K562 (cell line): Measurements from ENCODE around the gene SELPLG. TPM values are rescaled to one million over a fixed set of nuclear protein-coding genes. Genes with fewer than 3 reads are reported as not detected.

Source experiments
- CEBPB ChIP-seq: fragments of 450-650 bp; IDR thresholded peaks from 2 replicates; pipeline ENCODE4 v1.6.1; 2016; ENCODE audit warnings: missing genetic modification characterization, missing compliant biosample characterization
- DMBX1 ChIP-seq: fragments of 250-450 bp; sonication (Bioruptor Pico); IDR thresholded peaks from 2 replicates; pipeline ENCODE4 v1.8.0; 2022; ENCODE audit warnings: inconsistent platforms, mild to moderate bottlenecking, moderate library complexity, borderline replicate concordance
- GATA2 ChIP-seq: sonication (generic); formaldehyde crosslinking; IDR thresholded peaks from 2 replicates; pipeline ENCODE4 v1.4.0; 2020; ENCODE audit warnings: mild to moderate bottlenecking, missing genetic modification reagents
- HMGXB4 ChIP-seq: sonication (generic); formaldehyde crosslinking; IDR thresholded peaks from 2 replicates; pipeline ENCODE4 v1.8.1; 2023; ENCODE audit warnings: mild to moderate bottlenecking, missing genetic modification reagents
- HNRNPK ChIP-seq: fragments of 200-400 bp; formaldehyde crosslinking; IDR thresholded peaks from one replicate; pipeline ENCODE4 v1.6.1; 2018; ENCODE audit warnings: mild to moderate bottlenecking, low read depth, low read length; ENCODE audit not compliant: poor library complexity, severe bottlenecking
- HNRNPL ChIP-seq: fragments of 200-400 bp; formaldehyde crosslinking; IDR thresholded peaks from 2 replicates; pipeline ENCODE4 v1.6.1; 2017; ENCODE audit warnings: low read depth, mild to moderate bottlenecking, low read length
- MECOM ChIP-seq: fragments of 250-450 bp; sonication (Bioruptor Pico); IDR thresholded peaks from 2 replicates; pipeline ENCODE4 v1.8.0; 2022; ENCODE audit warnings: inconsistent platforms
- MGA ChIP-seq: fragments of 450-650 bp; IDR thresholded peaks from 2 replicates; pipeline ENCODE4 v1.6.1; 2016; ENCODE audit warnings: mild to moderate bottlenecking, moderate library complexity
- NEUROD1 ChIP-seq: fragments of 150-350 bp; IDR thresholded peaks from 2 replicates; pipeline ENCODE4 v1.6.1; 2014; ENCODE audit warnings: borderline replicate concordance, low read length, low read depth; ENCODE audit not compliant: partially characterized antibody
- PRPF4 ChIP-seq: fragments of 200-400 bp; formaldehyde crosslinking; IDR thresholded peaks from one replicate; pipeline ENCODE4 v1.6.1; 2017; ENCODE audit warnings: low read length, low read depth, mild to moderate bottlenecking; ENCODE audit not compliant: insufficient read depth, poor library complexity, severe bottlenecking
- RBFOX2 ChIP-seq: fragments of 200-400 bp; formaldehyde crosslinking; IDR thresholded peaks from 2 replicates; pipeline ENCODE4 v1.6.1; 2017; ENCODE audit warnings: low read depth, mild to moderate bottlenecking, low read length, moderate library complexity
- RFX5 ChIP-seq: IDR thresholded peaks from 2 replicates; pipeline ENCODE4 v1.6.1; 2011; ENCODE audit warnings: low read depth, mild to moderate bottlenecking, improper control_type of control experiment, low read length
- SLC30A9 ChIP-seq: fragments of 250-450 bp; sonication (Bioruptor Pico); IDR thresholded peaks from 2 replicates; pipeline ENCODE4 v1.8.0; 2022; ENCODE audit warnings: mild to moderate bottlenecking, moderate library complexity
- ZBTB1 ChIP-seq: sonication (generic); formaldehyde crosslinking; IDR thresholded peaks from 2 replicates; pipeline ENCODE4 v1.8.1; 2023; ENCODE audit warnings: missing genetic modification reagents, low read depth, mild to moderate bottlenecking, borderline replicate concordance
- polyA plus RNA-seq, 8 experiments: library from polyadenylated mRNA; depleted of rRNA in 4 of 8; stranded (reverse) in 5 of 8; unstranded in 3 of 8; fragments of >200 nt; fragmentation: Nextera tagmentation in 2 of 8; fragmentation: Illumina TruSeq in 1 of 8; extraction: Ambion mirVana in 2 of 8; extraction: Trizol in 1 of 8; gene quantifications; 2 replicates each; pipeline versions ENCODE4 v1.2.1 to v1.2.3, GENCODE V29; 2011 to 2014; ENCODE audit warnings: inconsistent platforms in 1 of 8, missing spikeins in 1 of 8
- total RNA-seq, 7 experiments: library from RNA; depleted of rRNA in 6 of 7; stranded (reverse); fragments of >200 nt in 6 of 7; fragmentation: Illumina TruSeq in 2 of 7; extraction: Trizol in 2 of 7; gene quantifications; 2 replicates each; pipeline versions ENCODE4 v1.2.1 to v1.2.3, GENCODE V29; 2011 to 2021; ENCODE audit warnings: low replicate concordance in 1 of 7

The SELPLG gene
- total and polyA plus RNA-seq, 9 of the 15 experiments (the other 6 are each of a cell fraction or from before 2014, with no cell fraction given) = 0.22 to 10.2 (median 1.7) TPM

- TF ChIP-seq HMGXB4 = peak; percentile 58; the same call in 1 of the 2 replicates
- TF ChIP-seq ZBTB1 = no peak
- TF ChIP-seq RBFOX2 = peak; percentile 2; the same call in 1 of the 2 replicates
- no peak for TF ChIP-seq HNRNPL
- TF ChIP-seq NEUROD1 = no peak
- TF ChIP-seq PRPF4 = no peak
- TF ChIP-seq MECOM (CRISPR knock-in tag) = 0 out of 2 replicates have a peak, but pooled peaks have one; percentile 6
- TF ChIP-seq MGA = peak; percentile 99
- TF ChIP-seq HNRNPK = no peak
- no peak for TF ChIP-seq GATA2 (CRISPR knock-in tag)
- TF ChIP-seq RFX5 = no peak
- no peak for TF ChIP-seq CEBPB
- no peak for TF ChIP-seq SLC30A9 (CRISPR knock-in tag)
- TF ChIP-seq DMBX1 = peak; percentile 49
These were observed 3.0 kb downstream of the SELPLG start (continued) for GRCh38 chr12:108630481-108631207.
